Activated CD8-positive, alpha-beta memory T cell treated with anti-CD3 and anti-CD28 coated beads for 1 hour (primary cell): Measurements from ENCODE around the gene EIF5.

Source experiments
- DNase-seq, 2 donors: peaks; one replicate each; pipeline ENCODE4 v3.0.0-alpha.2; 2020; ENCODE audit warnings: low read depth in 1 of 2; ENCODE audit errors: extremely low read depth in 1 of 2

EIF5 gene

DNA sequence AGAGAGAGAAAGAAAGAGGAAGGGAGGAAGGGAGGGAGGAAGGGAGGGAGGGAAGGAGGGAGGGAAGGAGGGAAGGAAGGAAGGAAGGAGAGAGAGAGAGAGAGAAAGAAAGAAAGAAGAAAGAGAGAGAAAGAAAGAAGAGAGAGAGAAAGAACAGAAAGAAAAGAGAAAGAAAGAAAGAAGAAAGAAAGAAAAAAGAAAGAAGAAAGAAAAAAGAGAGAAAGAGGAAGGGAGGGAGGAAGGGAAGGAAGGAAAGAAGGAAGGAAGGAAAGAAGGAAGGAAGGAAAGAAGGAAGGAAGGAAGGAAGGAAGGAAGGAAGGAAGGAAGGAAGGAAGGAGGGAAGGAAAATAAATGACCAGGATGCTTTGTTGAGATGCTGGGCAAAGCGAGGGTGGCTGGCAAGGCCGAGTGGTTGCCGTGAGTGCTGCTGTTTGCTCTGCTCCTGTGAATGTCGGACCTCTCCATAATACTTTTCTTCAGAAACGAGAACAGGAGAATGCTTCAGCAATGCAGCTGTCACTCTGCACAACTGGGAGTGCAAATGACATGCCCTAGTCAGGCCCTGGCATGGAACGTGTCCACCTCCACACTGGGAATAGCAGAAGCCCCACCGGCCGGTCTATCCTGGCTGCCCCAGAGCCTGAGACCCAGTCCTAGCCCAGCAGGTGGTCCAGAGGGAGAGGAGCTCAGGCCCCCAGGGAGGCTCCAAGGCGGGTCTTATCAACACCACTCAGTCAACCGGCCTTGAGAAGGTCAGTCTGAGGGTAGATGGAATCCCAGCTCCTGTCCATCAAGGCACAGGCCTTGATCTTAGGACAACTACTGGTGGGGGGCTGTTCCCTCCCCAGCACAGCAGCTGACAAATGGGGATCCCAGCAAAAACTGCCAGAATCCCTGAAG lies 25.1 kb upstream of the EIF5 start:
- DNase-seq: no peak

DNA sequence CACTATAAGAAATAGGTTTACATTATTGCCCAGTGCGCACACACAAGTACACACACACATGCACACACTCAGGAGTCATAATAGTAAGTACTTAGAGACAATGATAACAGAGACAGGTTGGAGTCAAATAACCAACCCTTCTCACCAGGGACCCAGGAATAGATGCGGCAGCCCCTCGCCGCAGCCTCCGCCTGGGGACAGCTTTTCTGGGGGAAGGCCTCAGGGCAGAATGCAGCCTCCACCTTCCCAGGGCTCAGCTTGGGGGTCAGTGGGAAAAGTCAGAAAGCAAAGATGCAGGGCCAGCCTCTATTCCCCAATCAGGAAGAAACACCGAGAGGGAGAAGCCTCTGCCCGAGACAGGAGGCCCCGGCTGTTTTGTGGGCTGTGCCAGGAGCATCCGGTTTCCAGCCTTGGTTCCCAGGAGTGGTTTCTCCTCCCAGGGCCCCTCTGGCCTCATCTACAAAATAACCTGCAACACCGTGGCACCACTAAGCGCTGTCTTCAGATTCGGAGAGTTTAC lies 23.4 kb upstream of the EIF5 start:
- no peak for DNase-seq

DNA sequence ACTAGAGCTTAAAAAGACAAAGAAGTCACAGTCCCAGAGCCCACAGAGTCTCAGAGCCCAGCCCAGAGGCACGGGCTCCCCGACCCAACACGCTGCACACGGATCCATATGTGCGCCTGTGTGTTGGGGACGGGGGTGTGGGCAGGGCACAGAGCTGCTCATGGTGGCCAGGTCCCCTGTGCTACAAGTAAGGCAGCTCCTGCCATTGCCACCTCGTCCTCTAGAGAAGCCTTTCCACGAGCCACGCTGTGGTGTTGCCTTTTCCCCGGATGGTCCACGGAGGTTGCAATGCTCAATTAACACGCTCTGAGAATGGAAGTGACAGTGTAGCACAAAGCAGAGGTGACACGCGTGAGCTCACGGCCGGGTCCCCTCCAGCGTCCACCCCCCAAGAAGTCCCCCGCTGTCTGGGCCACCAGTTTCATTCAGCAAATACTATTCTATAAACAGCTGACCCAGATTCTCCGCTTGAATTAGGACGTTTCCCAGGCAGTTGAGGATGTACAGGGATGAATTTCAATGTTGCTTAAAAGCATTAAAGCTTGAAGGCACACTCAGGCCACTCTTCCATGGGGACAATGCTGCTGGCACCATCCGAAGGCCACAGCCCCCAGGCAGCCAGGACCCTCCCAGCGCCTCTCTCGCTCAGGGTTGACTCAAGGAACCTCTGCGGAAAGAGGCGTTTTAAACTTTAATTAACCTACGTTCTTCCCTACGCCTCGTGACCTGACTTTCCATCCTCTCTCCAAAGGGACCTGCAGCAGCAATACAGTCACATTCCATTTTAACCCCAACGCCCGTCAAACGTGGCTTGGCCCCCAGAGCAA lies 22.7 kb upstream of the EIF5 start:
- no peak for DNase-seq

DNA sequence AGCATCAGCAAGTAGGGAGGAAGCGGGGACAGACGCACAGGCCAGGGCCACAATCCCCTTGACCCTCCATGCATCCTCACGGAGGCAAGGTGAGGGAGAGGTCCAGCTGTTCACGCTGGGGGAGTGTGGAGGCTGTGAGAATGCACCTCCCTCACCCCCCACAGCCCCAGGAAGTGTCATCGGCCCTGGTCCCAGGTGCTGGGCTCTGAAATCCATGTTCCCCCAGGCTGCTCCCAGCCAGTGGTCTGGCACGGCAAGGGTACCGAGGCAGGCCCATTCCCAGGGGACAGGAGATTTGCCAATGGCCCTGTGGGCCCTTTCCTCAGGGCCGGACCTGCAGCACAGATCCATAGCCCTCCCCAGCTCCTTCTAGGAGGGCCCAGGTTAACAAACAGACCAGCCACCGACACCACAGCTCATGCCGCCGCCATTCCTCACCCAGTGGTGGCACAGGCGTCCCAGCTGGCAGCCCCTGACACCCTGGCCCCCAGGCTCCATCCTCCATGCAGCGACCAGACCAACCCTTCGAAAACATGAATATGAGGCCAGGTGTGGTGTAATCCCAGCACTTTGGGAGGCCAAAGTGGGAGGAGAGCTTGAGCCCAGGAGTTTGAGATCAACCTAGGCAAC lies 21.9 kb upstream of the EIF5 start:
- DNase-seq: no peak

DNA sequence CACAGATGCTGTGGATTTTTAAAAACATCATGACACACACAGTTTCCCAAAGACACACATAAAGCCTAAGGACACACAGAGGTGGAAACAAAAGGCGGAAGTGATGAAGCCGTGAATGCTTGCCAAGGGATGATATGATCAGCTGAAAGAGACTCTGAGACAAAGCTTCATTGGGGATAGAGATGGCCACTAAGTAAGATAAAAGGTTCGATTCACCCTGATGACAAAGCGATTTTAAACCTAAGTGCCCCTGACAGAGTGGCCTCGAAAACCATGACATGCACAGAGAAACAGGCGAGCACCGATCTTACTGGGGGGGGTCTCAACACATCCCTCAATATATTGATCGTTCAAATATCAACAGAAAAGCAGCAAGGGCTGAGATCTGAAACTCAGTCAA lies 20.3 kb upstream of the EIF5 start:
- no peak for DNase-seq

DNA sequence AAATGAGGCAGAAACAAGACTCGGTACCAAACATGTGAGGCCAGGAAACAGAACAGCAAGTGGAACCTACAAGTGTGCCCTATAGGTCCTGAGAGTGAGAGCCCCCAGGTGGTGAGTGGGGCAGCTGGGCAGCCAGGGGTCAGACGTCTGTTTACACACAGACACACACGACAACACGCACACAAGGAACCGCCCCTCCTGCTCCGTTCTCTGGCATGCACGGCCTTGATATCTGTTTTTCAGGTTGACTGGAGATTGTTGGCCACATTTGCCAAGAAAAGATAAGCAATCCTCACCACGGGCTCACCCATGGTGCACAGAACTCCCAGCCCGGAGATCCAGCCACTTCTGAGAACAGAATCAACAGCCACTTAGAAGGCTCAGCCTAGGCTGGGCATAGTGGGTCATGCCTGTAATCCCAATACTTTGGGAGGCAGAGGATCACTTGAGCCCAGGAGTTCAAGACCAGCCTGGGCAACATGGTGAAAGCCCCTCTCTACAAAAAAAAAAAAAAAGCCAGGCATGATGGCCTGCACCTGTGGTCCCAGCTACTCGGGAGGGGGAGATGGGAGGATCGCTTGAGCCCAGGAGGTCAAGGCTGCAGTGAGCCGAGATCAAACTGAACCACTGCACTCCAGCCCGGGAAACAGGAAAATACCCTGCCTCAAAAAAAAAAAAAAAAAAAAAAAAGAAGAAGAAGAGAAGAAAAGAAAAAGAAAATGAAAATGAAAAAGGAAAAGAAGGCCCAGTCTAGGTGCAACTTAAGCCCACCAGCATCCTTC lies 19.4 kb upstream of the EIF5 start:
- DNase-seq: no peak

DNA sequence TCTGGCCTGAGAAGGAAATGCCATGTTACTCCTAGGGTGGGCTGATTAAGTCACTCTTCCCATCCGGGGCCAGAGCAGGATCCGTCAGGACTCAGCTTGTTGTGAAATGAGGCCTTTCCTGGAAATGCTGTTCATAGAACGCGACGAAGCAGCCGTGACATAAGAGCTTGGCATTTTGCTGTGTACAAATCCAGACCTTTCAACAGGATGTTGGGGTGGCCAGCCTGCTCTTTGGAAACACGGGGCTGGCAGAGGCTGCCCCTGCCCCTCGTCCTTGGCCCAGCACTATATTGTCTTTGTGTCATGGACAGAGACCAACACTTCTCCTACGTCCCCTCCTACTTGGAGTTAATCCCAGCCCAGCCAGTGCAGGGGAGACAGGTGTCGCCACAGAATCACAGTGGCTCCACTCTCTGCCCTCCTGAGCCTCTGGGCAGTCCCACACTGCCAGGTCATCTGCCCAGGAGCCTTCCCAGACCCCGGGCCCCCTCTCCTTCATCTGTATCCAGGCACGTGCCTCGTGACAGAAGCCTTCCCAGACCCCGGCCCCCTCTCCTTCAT lies 18.6 kb upstream of the EIF5 start:
- no peak for DNase-seq

DNA sequence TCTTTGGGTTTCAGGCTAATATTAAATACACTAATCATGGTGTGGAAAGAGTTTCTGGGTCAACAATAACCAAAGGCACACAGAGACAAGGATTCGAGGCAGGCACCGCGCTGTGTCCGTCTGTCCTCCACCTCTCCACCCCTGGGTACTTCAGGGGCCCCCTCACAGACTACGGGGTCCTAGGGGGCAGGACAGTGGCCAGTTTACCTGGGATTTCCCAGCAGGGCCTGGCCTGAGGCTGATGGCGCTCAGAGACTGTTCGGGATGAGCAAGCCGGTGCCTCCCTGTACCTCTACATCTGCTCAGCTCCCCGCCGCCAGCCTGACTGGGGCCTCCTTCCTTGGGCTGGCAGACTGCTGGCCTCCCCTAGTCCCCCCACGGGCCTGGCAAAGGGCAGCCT lies 18.1 kb upstream of the EIF5 start:
- no peak for DNase-seq

DNA sequence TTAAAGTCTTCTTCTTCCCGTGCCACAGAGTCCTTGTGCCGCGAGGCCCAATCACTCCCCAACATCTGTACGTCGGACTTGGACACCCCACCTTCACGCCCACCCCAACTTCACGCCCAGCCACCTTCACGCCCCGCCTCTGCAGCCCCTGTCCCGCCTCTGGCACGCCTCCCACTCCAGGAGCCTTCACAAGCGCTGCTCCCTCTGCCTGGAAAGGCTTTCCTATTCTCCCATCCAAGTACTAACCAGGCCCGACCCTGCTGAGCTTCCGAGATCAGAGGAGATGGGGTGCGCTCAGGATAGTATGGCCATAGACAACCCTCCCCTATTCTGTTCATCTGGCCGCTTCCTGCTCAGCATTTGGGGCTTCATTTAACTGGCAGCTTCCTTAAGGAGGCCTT lies 17.3 kb upstream of the EIF5 start:
- DNase-seq: no peak

DNA sequence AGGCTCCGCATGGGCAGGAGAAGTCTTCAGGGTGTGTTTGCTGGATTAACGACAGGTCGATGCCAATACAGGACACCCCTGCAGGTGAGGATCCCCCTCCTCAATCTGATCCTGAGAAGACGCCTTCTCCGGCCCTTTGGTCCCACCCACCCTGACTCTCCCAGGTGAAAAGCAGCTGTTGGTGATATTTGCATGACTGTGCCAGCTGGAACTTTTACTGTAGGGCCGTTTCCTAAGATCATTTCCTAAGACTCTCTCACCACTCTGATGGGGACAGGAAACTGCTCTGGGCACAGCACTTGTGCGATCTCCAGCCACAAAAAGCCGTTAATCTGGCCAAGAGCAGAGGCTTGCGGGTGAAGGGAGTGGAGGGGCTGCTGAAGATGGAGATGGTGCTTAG lies 16.8 kb upstream of the EIF5 start:
- DNase-seq: no peak

DNA sequence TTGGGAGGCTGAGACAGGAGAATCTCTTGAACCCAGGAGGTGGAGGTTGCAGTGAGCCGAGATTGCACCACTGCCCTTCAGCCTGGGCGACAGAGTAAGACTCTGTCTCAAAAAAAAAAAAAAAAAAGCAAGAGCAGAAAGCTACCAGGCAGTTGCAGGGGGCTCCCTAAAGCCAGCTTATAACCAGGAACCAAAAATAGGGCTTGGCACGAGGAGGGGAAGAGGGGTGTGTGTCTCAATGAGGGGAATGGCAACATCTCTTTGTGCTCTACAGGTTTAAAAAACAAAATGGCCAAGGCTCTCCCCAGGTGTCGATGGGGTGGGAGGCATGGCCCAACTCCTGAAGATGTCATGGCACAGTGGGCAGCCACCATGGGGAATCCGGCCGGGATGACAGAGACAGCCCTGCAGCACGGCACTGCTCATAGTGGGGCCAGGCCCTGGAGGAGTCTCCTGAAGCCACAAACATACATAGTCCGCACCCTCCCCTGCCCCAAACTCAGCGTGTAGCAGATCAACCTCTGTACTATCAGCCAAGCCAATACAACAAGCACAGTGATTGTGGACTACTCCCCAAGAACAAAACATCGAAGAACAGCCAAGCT lies 16.0 kb upstream of the EIF5 start:
- no peak for DNase-seq

DNA sequence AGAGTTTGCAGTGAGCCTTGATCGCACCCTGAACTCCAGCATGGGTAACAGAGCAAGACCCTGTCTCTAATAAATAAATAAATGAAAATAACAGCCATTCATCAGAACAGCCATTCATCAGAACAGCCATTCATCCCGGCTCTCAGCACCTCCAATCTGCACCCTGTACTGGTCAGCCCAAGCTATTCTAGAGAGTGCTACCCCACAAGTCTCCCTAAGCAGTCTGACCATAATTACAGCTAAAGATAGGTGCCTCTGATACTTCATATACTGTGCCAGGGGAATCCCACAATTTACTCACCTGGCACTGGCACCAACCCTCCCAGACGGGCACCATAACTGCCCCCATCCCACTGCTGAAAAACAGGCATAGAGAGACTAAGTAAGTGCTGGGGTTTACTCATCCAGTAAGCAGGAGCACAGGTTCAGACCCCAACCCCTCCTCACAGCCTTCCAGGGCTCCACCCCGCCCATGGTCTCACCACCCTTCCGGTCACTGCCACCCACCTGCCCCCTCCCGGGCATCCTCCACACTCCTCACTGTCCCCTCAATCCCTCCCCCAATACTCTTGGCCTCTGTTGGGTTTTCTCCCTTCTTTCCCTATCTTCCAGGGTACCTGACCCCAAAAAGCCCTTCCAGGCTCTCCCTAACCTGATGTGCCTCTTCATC lies 15.2 kb upstream of the EIF5 start:
- no peak for DNase-seq

DNA sequence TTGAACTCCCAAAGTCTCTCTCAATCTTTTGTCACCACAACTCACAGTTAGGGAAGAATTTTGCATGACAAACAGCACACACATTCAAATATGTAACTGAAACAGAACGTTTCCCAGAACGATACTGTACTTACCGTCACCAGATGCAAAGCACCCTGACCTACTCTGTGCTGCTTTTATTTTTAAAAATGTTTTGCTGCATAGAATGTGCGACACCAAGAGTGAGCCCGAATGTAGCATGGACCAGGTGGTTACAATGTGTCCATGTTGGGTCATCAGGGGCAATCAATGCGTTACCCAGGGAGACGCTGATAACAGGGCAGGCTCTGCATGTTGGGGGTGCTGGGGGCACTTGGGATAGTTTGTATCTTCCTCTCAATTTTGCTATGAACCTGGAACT lies 14.6 kb upstream of the EIF5 start:
- DNase-seq: no peak

DNA sequence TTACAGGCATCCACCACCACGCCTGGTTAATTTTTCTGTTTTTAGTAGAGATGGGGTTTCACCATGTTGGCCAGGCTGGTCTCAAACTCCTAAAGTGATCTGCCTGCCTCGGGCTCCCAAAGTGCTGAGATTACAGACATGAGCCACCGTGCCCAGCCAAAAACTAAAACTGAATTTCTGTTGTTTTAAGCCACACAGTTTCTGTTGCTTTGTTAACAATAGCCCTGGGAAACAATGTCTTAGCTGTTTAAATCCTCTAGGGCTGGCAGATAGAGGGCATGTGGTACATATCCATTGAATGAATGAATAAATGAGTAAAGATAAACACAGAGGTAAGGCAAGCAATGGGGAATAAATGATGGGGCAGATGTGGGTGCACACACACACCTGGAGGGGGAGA lies 8.0 kb upstream of the EIF5 start:
- no peak for DNase-seq

DNA sequence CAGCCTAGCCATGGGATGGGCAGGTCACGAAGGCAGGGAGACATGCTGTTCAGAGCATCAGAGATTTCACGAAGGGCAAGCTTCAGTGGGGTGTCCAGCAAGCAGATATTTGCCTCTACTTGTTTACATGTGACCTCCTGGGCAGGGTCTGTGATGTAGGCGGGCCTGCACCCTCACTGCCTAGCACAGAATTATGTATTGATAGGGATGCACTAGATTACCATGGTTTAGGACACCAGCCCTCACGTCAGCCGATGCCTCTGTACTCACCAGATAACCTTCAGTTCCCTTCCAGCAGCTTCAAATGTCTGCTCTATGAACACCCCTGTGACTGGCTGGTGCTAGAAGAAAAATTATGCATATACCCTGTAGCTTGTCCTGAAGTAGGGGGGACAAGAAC lies 5.1 kb upstream of the EIF5 start:
- DNase-seq: no peak

DNA sequence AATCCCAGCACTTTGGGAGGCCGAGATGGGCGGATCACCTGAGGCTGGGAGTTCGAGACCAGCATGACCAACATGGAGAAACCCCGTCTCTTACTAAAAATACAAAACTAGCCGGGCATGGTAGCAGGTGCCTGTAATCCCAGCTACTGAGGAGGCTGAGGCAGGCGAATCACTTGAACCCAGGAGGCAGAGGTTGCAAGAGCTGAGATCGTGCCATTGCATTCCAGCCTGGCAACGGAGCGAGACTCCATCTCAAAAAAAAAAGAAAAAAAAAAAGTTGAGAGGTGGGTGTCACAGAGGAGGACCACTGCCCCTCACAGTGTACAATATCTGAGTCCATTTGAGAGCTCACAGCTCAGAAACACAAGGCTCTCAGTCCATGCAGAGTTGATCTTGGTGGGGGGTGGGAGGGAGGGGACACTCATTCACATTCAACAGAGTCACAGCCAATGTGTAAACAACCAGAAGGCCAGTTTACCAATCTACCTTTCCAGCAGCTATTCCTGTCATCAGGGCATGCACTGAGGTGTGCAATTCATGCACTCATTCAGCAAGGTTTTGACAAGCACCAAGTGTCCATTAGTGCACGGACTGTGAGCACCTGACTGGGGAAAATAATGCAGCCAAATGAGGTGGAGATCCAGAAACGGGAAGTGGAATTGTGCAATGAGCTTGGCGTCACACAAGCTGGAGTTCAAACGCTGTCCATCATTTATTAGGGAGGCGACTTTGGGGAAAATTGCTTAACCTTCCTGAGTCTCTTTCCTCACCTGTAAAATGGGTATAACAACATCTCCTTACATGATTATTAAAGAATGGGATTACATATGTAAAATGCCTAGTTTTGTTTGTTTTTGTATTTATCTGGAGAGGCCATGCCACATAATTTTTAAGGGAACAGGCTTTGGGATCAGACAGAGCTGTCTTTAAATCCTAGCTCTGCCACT lies 4.4 kb upstream of the EIF5 start:
- DNase-seq: no peak

DNA sequence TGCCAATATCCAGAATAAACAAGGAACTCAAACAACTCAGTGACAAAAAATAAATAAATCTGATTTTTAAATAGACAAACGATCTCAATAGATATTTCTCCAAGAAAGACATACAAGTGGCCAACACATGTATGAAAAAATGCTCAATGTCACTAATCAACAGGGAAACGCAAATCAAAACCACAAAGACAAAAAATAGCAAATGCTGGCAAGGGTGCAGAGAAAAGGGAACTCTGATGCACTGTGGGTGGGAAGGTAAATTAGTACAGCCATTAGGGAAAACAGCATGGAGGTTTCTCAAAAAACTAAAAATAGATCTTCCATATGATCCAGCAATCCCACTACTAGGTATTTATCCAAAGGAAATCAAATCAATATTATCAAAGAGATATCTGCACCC lies 3.5 kb upstream of the EIF5 start:
- no peak for DNase-seq

DNA sequence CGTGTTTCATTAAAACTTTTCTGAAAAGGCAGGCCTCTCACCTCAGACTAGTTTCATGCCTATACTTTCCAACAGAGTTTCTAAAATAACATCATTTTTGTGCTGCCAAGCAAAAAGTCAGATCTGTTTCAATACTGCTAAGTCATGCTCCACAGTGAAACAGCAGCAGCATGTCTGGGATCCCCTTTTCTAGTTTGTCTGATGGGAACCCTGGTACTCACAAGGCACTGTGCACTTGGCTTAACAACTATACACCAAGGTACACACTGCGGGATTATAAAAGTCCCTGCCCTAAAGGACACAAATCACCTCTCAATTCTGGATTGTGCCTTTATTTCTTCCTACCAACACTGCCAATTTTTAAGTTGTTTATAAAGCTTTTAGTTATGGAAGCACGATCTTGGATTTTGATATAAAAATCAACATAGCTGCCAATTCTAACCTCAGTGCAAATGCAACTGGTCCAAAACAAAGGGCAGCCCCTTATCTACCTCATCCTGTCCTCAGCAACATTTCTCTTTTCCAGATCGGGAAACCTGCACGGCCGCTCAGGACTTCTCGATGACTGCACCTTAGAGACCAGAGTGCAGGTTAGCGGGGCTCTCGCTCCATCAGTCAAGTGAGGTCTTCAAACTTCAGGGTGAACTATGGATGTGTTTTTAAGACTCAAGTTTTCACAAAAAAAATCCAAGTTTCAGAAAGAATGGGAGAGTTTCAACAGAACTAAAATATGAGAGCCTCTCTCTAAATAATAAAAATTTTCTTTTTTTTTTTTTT lies 1.7 kb upstream of the EIF5 start:
- no peak for DNase-seq
